Muscle of arm (tissue), 12 donors: Measurements from ENCODE around the gene DTNB. TPM values are rescaled to one million over a fixed set of nuclear protein-coding genes. Genes with fewer than 3 reads are reported as not detected.

ENCODE experiments used
- DNase-seq: peaks from one replicate; pipeline ENCODE4 v3.0.0-alpha.2; 2013
- polyA plus RNA-seq, 12 donors: library from polyadenylated mRNA; unstranded; fragments of 120-200 nt; gene quantifications; one replicate each; pipeline ENCODE4 v1.2.1, GENCODE V29; 2013; ENCODE audit not compliant: insufficient read length in 12 of 12

Gene DTNB
- polyA plus RNA-seq, 12 donors, result 4.2 to 24.7 (median 6.4) TPM; not detected in 1

GRCh38 chr2:25387876-25388449, 285.4 kb downstream of the DTNB start:
- no peak for DNase-seq

- DNase-seq, result no peak
Observed at GRCh38 chr2:25386971-25387875, 286.2 kb downstream of the DTNB start.

GRCh38 chr2:25385910-25386309, 287.5 kb downstream of the DTNB start:
- no peak for DNase-seq

- DNase-seq, result no peak
Observed at GRCh38 chr2:25383806-25384205, 289.6 kb downstream of the DTNB start.

- no peak for DNase-seq
Observed at GRCh38 chr2:25381502-25381901, 291.9 kb downstream of the DTNB start.

- DNase-seq, result peak; percentile 40
Observed at GRCh38 chr2:25380586-25381375, 292.6 kb downstream of the DTNB start.

GRCh38 chr2:25380023-25380422, 293.4 kb downstream of the DTNB start:
- DNase-seq, result no peak

GRCh38 chr2:25379535-25379934, 293.8 kb downstream of the DTNB start:
- DNase-seq, result no peak

- DNase-seq, result no peak
Observed at GRCh38 chr2:25378731-25379490, 294.5 kb downstream of the DTNB start.

- DNase-seq, result no peak
Observed at GRCh38 chr2:25377822-25378421, 295.5 kb downstream of the DTNB start.

GRCh38 chr2:25376750-25377621, 296.4 kb downstream of the DTNB start:
- DNase-seq, result peak; percentile 81

- no peak for DNase-seq
Observed at GRCh38 chr2:25375989-25376545, 297.3 kb downstream of the DTNB start.

GRCh38 chr2:25375371-25375988, 297.9 kb downstream of the DTNB start:
- DNase-seq, result no peak

GRCh38 chr2:25374827-25375226, 298.6 kb downstream of the DTNB start:
- no peak for DNase-seq

GRCh38 chr2:25374411-25374810, 299.0 kb downstream of the DTNB start:
- no peak for DNase-seq

- no peak for DNase-seq
Observed at GRCh38 chr2:25373269-25373981, 300.0 kb downstream of the DTNB start.

- DNase-seq, result no peak
Observed at GRCh38 chr2:25372405-25373268, 300.7 kb downstream of the DTNB start.
